GM18499 (cell line): ENCODE results near the gene IQCM.
A peak's percentile ranks its signal among the peaks of the same experiment; 100 is the strongest.

Source experiments
- ATAC-seq: cut with Tn5 transposase; IDR thresholded peaks from one replicate; pipeline ENCODE4 v1.9.1; 2021; ENCODE audit warnings: moderate number of reproducible peaks; ENCODE audit not compliant: insufficient read depth, unreplicated experiment

The IQCM gene

GRCh38 chr4:149715822-149716585, 99.6 kb downstream of the IQCM start:
- no peak for ATAC-seq

GRCh38 chr4:149713031-149713430, 102.6 kb downstream of the IQCM start:
- no peak for ATAC-seq

GRCh38 chr4:149711593-149712365, 103.9 kb downstream of the IQCM start:
- ATAC-seq: no peak

GRCh38 chr4:149709640-149710039, 106.0 kb downstream of the IQCM start:
- ATAC-seq: no peak

- ATAC-seq: no peak
Observed at GRCh38 chr4:149708513-149709130, 107.0 kb downstream of the IQCM start.

GRCh38 chr4:149707862-149708261, 107.8 kb downstream of the IQCM start:
- ATAC-seq: no peak

- ATAC-seq: no peak
Observed at GRCh38 chr4:149706942-149707341, 108.7 kb downstream of the IQCM start.

- peak; percentile 52 for ATAC-seq
Observed at GRCh38 chr4:149702414-149703293, 113.0 kb downstream of the IQCM start.

- ATAC-seq: no peak
Observed at GRCh38 chr4:149701435-149702156, 114.0 kb downstream of the IQCM start.

GRCh38 chr4:149700272-149700671, 115.4 kb downstream of the IQCM start:
- no peak for ATAC-seq

- ATAC-seq: no peak
Observed at GRCh38 chr4:149699642-149700041, 116.0 kb downstream of the IQCM start.

- ATAC-seq: no peak
Observed at GRCh38 chr4:149690726-149691125, 124.9 kb downstream of the IQCM start.

- ATAC-seq: no peak
Observed at GRCh38 chr4:149684516-149684915, 131.1 kb downstream of the IQCM start.

- ATAC-seq: peak; percentile 98
Observed at GRCh38 chr4:149676076-149676475, 139.6 kb downstream of the IQCM start.

GRCh38 chr4:149645790-149646189, 169.9 kb downstream of the IQCM start:
- ATAC-seq: no peak

- ATAC-seq: no peak
Observed at GRCh38 chr4:149638073-149638472, 177.6 kb downstream of the IQCM start.

- no peak for ATAC-seq
Observed at GRCh38 chr4:149634368-149634767, 181.3 kb downstream of the IQCM start.

GRCh38 chr4:149631629-149632028, 184.0 kb downstream of the IQCM start:
- ATAC-seq: no peak

GRCh38 chr4:149630064-149630463, 185.6 kb downstream of the IQCM start:
- ATAC-seq: no peak
